ENCODE data around the gene CPNE5.
A peak's percentile ranks its signal among the peaks of the same experiment; 100 is the strongest.

The CPNE5 gene

GRCh38 chr6:36760685-36761435 lies 78.4 kb downstream of the CPNE5 start:
- DNase-seq (ENCODE audit: low read depth), result no peak

DNA sequence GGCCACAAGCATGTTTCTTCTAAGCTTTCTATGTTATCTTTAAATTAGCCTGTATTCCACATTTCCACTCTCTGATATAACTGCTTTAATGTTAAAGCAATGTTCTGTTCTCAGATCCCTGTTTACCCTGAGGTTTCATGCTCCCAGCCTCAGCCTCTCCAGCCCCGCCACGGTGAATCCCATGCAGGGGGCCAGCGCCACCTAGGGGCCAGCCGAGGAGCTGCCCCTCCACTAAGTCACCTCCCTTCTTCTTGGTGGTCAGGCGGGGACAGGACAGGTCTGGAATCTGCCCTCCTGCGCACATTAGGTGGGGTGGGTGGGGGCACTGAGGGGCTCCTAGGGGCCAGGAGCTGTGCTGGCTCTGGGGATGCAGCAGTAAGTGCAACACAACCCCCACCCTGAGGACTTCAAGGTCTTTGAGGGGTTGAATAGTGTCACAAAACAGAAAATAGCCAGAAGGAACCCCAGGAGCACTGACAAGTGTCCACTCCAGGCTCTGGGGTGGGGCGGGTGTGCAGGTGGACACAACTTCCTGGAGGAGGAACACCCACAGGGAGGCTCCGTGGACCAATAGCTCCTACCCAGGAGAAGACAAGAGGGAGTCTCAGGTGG lies 80.0 kb downstream of the CPNE5 start:
- DNase-seq (ENCODE audit: low read depth), result peak; percentile 77

DNA sequence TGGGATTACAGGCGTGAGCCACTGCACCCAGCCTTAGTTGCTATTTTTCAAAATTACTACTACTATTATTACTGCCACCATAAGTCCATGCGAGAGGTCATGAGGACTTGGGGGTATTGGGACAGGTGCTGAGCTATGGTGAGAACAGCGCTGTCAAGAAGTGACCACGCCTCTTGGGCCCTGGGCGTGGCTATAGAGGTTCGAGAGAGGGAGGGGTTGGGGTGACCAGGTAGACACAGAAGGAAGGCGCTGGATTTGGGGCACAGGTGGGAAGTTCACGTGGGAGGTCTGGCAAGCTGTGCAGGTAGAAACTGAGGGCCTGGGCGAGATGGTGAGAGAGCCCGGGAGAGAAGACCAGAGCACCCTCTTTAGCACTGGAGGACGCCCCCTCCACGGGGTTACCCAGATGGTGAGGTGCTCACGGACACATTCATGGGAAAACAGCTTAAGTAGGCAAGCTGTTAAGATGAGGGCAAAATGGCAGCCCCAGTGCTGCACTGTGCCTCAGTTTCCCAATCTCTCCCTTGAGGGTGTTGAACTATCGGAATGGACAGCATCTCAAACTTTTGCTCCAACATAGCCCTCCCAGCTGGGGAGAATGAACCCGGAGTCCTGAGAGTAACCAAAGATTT lies 80.6 kb downstream of the CPNE5 start:
- DNase-seq (ENCODE audit: low read depth), result no peak

- DNase-seq (ENCODE audit: low read depth), result no peak
Observed at GRCh38 chr6:36757943-36758508, 81.2 kb downstream of the CPNE5 start.

DNA sequence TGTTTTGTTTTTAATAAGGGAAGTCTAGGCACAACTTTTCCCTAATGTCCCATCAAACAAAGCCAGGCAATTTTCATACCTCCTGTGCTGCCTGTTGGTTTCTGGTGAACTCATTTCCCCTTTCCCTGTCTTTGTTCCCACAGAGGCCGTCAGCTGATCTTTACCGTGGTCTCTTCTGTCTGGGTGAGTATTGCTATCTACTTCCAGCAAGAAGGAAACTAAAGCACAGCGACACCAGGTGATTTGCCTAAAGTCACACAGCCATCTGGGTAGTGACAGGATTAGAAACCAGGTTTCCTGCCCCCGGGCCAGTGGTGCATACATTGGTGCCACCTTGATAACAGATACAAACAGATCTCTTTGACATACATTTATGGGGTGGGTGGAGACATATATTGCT lies 82.0 kb downstream of the CPNE5 start:
- DNase-seq (ENCODE audit: low read depth), result no peak

DNA sequence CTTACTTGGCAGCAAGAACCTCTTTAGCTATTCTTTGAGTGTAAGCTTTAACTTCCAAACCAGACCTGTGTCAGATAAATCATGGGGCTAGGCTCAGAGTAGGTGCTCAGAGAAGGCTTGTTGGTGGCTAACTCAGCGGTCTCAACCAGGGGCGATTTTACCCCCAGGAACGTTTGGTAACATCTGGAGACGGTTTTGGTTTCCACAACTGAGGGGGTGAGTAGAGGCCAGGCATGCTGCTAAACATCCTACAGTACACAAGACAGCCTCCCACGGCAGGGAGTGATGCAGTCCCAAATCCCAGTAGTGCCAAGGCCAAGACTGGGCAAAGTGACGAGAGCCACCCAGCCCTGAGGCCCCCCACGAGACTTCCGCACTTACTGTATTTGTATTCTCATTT lies 82.5 kb downstream of the CPNE5 start:
- DNase-seq (ENCODE audit: low read depth), result no peak

DNA sequence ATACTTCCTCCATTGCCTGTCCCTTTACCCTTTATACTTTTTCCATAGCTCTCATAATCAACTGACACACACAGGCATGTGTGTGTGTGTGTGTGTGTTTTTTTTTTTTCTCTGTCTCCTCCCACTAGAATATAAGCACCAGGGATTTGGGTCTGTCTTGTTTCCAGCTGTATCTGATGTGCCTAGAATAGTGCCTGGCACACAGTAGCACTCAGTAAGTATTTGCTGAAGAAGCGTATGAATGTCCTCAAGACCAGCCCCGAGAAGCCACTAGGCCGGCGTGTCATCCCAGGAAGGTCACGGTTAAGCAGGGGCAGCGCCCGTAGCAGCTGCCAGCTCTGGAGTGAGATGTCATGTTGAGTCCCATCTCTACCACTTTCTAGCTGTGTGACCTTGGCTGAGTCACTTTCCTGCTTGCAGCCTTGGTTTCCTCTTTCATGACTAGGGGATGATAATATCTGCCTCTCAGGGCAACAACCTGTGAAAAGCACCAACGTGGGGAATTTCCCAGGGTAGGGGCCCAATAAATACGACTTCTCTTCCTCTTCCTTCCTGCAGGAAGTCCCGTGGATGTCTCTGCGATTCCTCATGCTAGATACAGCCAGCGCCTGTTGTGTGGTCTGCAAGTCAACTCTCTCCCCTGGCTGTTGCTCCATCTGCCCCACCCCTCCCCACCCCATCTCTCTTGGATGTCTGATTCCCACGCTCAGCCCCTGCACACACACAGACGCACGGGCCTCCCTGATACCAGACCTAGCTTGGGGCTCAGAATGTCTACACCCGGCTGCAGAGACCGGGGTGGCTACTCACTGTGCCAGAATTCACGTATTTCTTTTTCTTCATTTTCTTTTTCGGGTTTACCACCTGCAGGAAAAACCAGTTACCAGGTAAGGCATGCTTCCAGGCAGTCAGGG lies 83.6 kb downstream of the CPNE5 start:
- peak; percentile 49 for DNase-seq (ENCODE audit: low read depth)

GRCh38 chr6:36754582-36755434 lies 84.4 kb downstream of the CPNE5 start:
- DNase-seq (ENCODE audit: low read depth), result no peak

DNA sequence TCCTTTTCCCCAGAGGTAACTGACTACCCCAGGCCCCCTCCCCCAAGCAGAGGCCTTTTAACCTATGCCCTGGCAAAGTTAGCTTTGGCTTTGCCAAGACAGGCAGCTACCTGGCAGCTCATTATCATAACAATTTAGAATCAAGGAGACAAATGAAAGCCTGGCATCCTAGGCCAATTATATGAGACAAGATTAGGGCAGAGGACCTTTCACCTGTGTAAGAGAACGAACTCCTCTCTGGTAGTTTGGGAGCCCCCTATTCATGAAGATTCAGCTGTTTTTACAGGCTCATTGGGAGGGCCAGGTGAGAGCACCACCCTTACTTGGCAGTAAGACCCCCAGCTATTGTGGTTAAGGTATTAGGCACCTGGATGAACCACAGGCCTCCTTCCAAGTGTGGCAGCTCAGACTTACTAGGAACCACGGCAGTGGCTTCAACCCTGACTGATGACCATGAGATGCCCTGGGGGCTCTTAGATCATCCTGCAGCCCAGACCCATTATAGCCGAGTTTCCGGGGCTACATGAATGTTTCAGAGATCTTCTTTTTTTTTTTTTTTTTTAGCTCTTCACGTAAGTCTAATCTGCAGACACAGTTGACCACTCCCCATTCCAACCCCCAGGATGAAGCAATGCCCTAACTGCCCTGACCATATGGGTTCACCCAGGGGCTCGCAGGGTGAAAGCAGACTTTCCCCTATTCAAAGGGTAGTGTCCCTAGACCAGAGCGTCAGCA lies 85.4 kb downstream of the CPNE5 start:
- peak; percentile 62 for DNase-seq (ENCODE audit: low read depth)

- no peak for DNase-seq (ENCODE audit: low read depth)
Observed at GRCh38 chr6:36752886-36753506, 86.2 kb downstream of the CPNE5 start.

GRCh38 chr6:36752187-36752885 lies 86.9 kb downstream of the CPNE5 start:
- DNase-seq (ENCODE audit: low read depth), result no peak

- no peak for DNase-seq (ENCODE audit: low read depth)
Observed at GRCh38 chr6:36751833-36752186, 87.4 kb downstream of the CPNE5 start.

- DNase-seq (ENCODE audit: low read depth), result peak; percentile 62
Observed at GRCh38 chr6:36751091-36751490, 88.2 kb downstream of the CPNE5 start.

DNA sequence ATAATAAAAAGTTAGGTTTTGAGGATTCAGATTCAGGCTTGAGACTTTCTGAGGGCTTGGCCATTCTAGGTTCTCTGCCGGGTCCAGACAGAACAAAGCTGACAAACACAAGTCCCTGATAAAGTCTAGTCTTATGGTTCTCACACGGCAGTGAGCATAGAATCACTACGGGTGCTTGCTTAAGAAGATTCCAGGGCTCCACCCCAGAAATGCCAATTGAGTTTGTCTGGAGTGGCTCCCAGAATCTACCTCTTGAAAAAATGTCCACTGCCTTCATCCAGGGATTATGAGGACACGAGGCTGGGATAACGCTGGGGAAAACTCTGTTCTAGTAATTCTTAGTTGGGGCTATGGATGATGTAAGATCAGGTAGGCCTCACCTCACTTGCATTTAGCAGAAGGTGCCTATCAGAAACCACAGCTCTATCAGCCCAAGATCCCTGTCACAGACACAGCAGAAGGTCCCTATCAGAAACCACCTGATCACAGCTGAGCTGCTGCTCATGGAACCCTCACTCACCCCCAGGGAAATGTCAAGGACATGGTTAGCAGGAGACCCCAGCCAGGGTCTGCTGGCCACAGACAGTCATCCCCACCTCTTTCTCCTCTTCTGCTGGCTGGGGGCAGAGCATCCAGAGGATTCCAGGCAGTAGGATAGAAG lies 89.3 kb downstream of the CPNE5 start:
- DNase-seq (ENCODE audit: low read depth), result no peak

DNA sequence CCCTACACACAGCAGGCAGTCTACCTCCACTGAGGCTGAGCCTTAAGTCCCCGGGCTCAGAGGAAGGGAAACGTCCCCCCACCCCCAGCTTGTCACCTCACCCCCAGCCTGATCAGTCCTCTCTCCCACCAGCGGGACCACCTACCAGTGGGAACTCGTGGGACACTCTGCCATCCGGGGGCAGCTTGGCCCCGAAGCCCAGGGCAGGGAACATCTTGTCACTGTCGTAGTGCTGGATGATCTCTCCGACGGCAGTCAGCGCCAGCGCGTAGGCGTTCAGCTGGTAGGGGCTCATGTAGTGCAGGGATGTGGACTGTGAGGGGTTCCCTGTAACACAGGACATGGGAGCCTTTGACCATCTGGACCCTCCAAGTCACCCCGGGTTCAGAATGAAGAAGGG lies 93.0 kb downstream of the CPNE5 start:
- DNase-seq (ENCODE audit: low read depth), result no peak

- DNase-seq (ENCODE audit: low read depth), result no peak
Observed at GRCh38 chr6:36745836-36746235, 93.4 kb downstream of the CPNE5 start.

- no peak for DNase-seq (ENCODE audit: low read depth)
Observed at GRCh38 chr6:36745283-36745682, 94.0 kb downstream of the CPNE5 start.

DNA sequence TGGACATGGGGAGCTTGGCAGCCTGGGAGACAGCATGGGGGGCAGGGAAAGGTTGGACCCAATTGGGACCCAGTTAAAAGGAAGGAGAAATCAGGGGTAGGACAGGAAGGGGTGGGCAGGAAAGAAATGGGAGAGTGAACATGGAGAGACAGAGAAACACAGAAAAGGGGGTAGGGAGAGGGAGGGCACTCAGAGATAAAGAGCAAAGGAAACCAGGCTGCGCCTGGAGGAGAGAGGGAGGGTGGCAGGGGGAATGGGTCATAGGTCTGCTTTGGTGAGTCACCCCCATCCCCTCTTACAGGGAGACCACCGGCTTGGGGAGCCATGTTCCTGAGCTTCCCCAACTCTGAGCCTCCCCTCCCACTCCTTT lies 95.0 kb downstream of the CPNE5 start:
- DNase-seq (ENCODE audit: low read depth), result no peak

Data from EH (cell line).